GM21526 (cell line): ENCODE measurements around the gene CORO1C.

Experiments
- ATAC-seq: cut with Tn5 transposase; IDR thresholded peaks from one replicate; pipeline ENCODE4 v1.9.1; 2021; ENCODE audit warnings: moderate library complexity; ENCODE audit not compliant: unreplicated experiment, low FRiP score

The CORO1C gene

GRCh38 chr12:108700833-108701541, 30.3 kb downstream of the CORO1C start:
- no peak for ATAC-seq

GRCh38 chr12:108699955-108700563, 31.3 kb downstream of the CORO1C start:
- no peak for ATAC-seq

- ATAC-seq: no peak
Observed at GRCh38 chr12:108697905-108698304, 33.4 kb downstream of the CORO1C start.

GRCh38 chr12:108696996-108697290, 34.4 kb downstream of the CORO1C start:
- ATAC-seq: no peak

GRCh38 chr12:108696111-108696995, 35.0 kb downstream of the CORO1C start:
- ATAC-seq: no peak

- ATAC-seq: no peak
Observed at GRCh38 chr12:108694812-108695278, 36.5 kb downstream of the CORO1C start.

GRCh38 chr12:108693751-108694150, 37.6 kb downstream of the CORO1C start:
- no peak for ATAC-seq

- ATAC-seq: no peak
Observed at GRCh38 chr12:108693186-108693730, 38.1 kb downstream of the CORO1C start.

- no peak for ATAC-seq
Observed at GRCh38 chr12:108691998-108692808, 39.1 kb downstream of the CORO1C start.

- ATAC-seq: peak; percentile 78
Observed at GRCh38 chr12:108691175-108691997, 39.9 kb downstream of the CORO1C start.

GRCh38 chr12:108690542-108691174, 40.7 kb downstream of the CORO1C start:
- ATAC-seq: no peak

GRCh38 chr12:108690191-108690518, 41.2 kb downstream of the CORO1C start:
- no peak for ATAC-seq

- ATAC-seq: no peak
Observed at GRCh38 chr12:108689314-108690190, 41.8 kb downstream of the CORO1C start.

- no peak for ATAC-seq
Observed at GRCh38 chr12:108686780-108687179, 44.5 kb downstream of the CORO1C start.

GRCh38 chr12:108685469-108686260, 45.7 kb downstream of the CORO1C start:
- ATAC-seq: no peak

GRCh38 chr12:108683906-108684556, 47.3 kb downstream of the CORO1C start:
- no peak for ATAC-seq

- ATAC-seq: no peak
Observed at GRCh38 chr12:108681317-108681716, 50.0 kb downstream of the CORO1C start.
